HCT116 (cell line): ENCODE data around the gene GOLGA2. TPM values are rescaled to one million over a fixed set of nuclear protein-coding genes. Genes with fewer than 3 reads are reported as not detected.
"Not testable (repeated sequence)": the region's sequence is repeated elsewhere in the genome, so short reads cannot be mapped to it uniquely, and the experiment has no call there.

Experiments used
- ATAC-seq: fragments of 200-7000 bp; cut with Tn5 transposase; 2 replicates; pipeline ENCODE4 v1.9.1; 2020; ENCODE audit warnings: mild to moderate bottlenecking, moderate library complexity
- BruUV-seq: library from RNA; stranded (reverse); fragments of 400-500 nt; replicated peaks from 2 replicates; lab custom pipeline; 2021; lab: Mats Ljungman, UMichigan
- CTCF ChIA-PET: fragments of 300-600 bp; sonication (Branson Sonifier 250); formaldehyde crosslinking; loops from one replicate; lab custom pipeline; 2021; ENCODE audit warnings: antibody characterized with exemption; lab: Charles Lee
- POLR2A ChIA-PET: fragments of 300-600, 350-600 bp; sonication (Branson Sonifier 250); formaldehyde crosslinking; loops from one replicate; lab custom pipeline; 2021; ENCODE audit warnings: antibody characterized with exemption; lab: Charles Lee
- RAD21 ChIA-PET, 2 experiments: fragments of 300-600 bp; sonication (Branson Sonifier 250); formaldehyde crosslinking; loops; one replicate each; lab custom pipeline; 2023; ENCODE audit warnings: low total read pairs in 2 of 2; ENCODE audit not compliant: uncharacterized antibody in 2 of 2, unreplicated experiment in 2 of 2, low non-redundant PET in 1 of 2; lab: Charles Lee
- DNase-seq: peaks from one replicate; pipeline ENCODE4 v3.0.0-alpha.2; 2010; ENCODE audit warnings: low read depth, low spot score
- H2AFZ ChIP-seq: fragments of 200-600 bp; shearing (Covaris generic), sonication (generic); 2 replicates; pipeline ENCODE4 v1.6.1; 2017; ENCODE audit warnings: low read depth, mixed run types, mixed read lengths, antibody characterized with exemption, low read length; ENCODE audit not compliant: poor library complexity, severe bottlenecking
- H3K27ac ChIP-seq: 2 replicates; pipeline ENCODE4 v1.5.1; 2012; ENCODE audit warnings: low read depth, low read length
- H3K27me3 ChIP-seq: fragments of 200-600 bp; sonication (generic); 2 replicates; pipeline ENCODE4 v1.6.1; 2016; ENCODE audit warnings: mixed run types, low read length, mixed read lengths; ENCODE audit not compliant: insufficient read depth
- H3K36me3 ChIP-seq, 2 experiments: fragments of 200-500 bp in 1 of 2; fragments of 200-600 bp in 1 of 2; sonication (Bioruptor generic) in 1 of 2; sonication (generic) in 1 of 2; 2 replicates each; pipeline versions ENCODE4 v1.5.1 to v1.6.1; 2014 to 2016; ENCODE audit warnings: low read length in 2 of 2, inconsistent platforms in 1 of 2, mixed read lengths in 1 of 2, mixed run types in 1 of 2; ENCODE audit not compliant: insufficient read depth in 2 of 2, control insufficient read depth in 1 of 2
- H3K4me1 ChIP-seq, 2 experiments: fragments of 200-600 bp in 1 of 2; sonication (generic) in 1 of 2; 2 replicates each; pipeline versions ENCODE4 v1.5.1 to v1.6.1; 2012 to 2017; ENCODE audit warnings: low read length in 2 of 2, inconsistent platforms in 1 of 2, mild to moderate bottlenecking in 1 of 2, mixed read lengths in 1 of 2, mixed run types in 1 of 2, moderate library complexity in 1 of 2; ENCODE audit not compliant: insufficient read depth in 2 of 2, control insufficient read depth in 1 of 2
- H3K4me2 ChIP-seq: fragments of 200-600 bp; sonication (generic); 2 replicates; pipeline ENCODE4 v1.6.1; 2017; ENCODE audit warnings: mixed run types, low read length, mixed read lengths
- H3K4me3 ChIP-seq, 2 experiments: fragments of 200-600 bp in 1 of 2; sonication (generic) in 1 of 2; replicated peaks in 1 of 2; 2 replicates each; pipeline ENCODE4 v1.5.1; 2011 to 2016; ENCODE audit warnings: low read length in 2 of 2, control low read depth in 1 of 2, low read depth in 1 of 2, mild to moderate bottlenecking in 1 of 2, mixed read lengths in 1 of 2, mixed run types in 1 of 2
- H3K79me2 ChIP-seq: fragments of 200-600 bp; sonication (generic); 2 replicates; pipeline ENCODE4 v1.6.1; 2017; ENCODE audit warnings: mild to moderate bottlenecking, mixed run types, low read length, moderate library complexity, mixed read lengths; ENCODE audit not compliant: insufficient read depth
- H3K9ac ChIP-seq: fragments of 200-600 bp; sonication (generic); 2 replicates; pipeline ENCODE4 v1.6.1; 2016; ENCODE audit warnings: low read length, mixed read lengths
- H3K9me2 ChIP-seq: fragments of 200-600 bp; sonication (generic), shearing (Covaris generic); 2 replicates; pipeline ENCODE4 v1.6.1; 2017; ENCODE audit warnings: mixed run types, mild to moderate bottlenecking, moderate library complexity; ENCODE audit not compliant: insufficient read depth
- H3K9me3 ChIP-seq, 2 experiments: fragments of 200-500 bp in 1 of 2; fragments of 200-600 bp in 1 of 2; sonication (Bioruptor generic) in 1 of 2; sonication (generic) in 1 of 2; 2 replicates each; pipeline ENCODE4 v1.6.1; 2014 to 2017; ENCODE audit warnings: low read length in 2 of 2, mixed read lengths in 2 of 2, inconsistent platforms in 1 of 2, low read depth in 1 of 2, mild to moderate bottlenecking in 1 of 2, mixed run types in 1 of 2, moderate library complexity in 1 of 2; ENCODE audit not compliant: control insufficient read depth in 1 of 2, insufficient read depth in 1 of 2
- H4K20me1 ChIP-seq: fragments of 200-600 bp; sonication (generic), shearing (Covaris generic); 2 replicates; pipeline ENCODE4 v1.6.1; 2017; ENCODE audit warnings: mixed run types, mild to moderate bottlenecking, moderate library complexity; ENCODE audit not compliant: insufficient read depth
- CBX3 ChIP-seq: IDR thresholded peaks from 2 replicates; pipeline ENCODE4 v1.6.1; 2012; ENCODE audit warnings: low read depth
- SP1 ChIP-seq: IDR thresholded peaks from 2 replicates; pipeline ENCODE4 v1.6.1; 2012; ENCODE audit warnings: low read depth
- YY1 ChIP-seq: IDR thresholded peaks from 2 replicates; pipeline ENCODE4 v1.6.1; 2011; ENCODE audit warnings: low read length, low read depth, moderate library complexity, mild to moderate bottlenecking; ENCODE audit not compliant: insufficient replicate concordance; ENCODE audit errors: extremely low read depth
- intact Hi-C: fragments of 100-400 bp; cut with micrococcal nuclease; formaldehyde crosslinking; loops from 2 replicates; pipeline ENCODE4 v1.10.0; 2022
- total RNA-seq: library from RNA; stranded (reverse); gene quantifications from one replicate; pipeline ENCODE4 v1.2.1, GENCODE V29; 2021; ENCODE audit not compliant: unreplicated experiment

GOLGA2 gene
- total RNA-seq, 1 experiment from 2014 or later = 67.0 TPM

GRCh38 chr9:128280084-128280622, 4.3 kb upstream of the GOLGA2 start:
- RAD21 ChIA-PET = no interaction called here
- Histone ChIP-seq H3K4me2 (no peak overlapping the region), H3K4me3 (no peak overlapping the region), H2AFZ (no peak overlapping the region), H3K4me1 (peaks cover 0 to 6% of the 10 kb centered on the region in 2 experiments; a peak in 2 of 4 replicates), H3K27me3 (no peaks in the 10 kb centered on the region), H3K36me3 (no peaks in the 10 kb centered on the region), H3K9ac (no peak overlapping the region), H3K9me3 (no peaks in the 10 kb centered on the region), H3K79me2 (peaks cover 9% of the 10 kb centered on the region), H3K27ac (no peak overlapping the region), H4K20me1 (no peaks in the 10 kb centered on the region), H3K9me2 (no peaks in the 10 kb centered on the region)
- BruUV-seq = no TSS peak
- intact Hi-C loops = no loop called here
- CTCF ChIA-PET = no interaction called here
- DNase-seq = no peak
- no peak for ATAC-seq
- POLR2A ChIA-PET = interaction anchor here (0.7 kb wide), 1 partner anchor 141 kb away, joined by 5 read pairs; the partner anchor contains the start of gene CERCAM
- TF ChIP-seq YY1 (no peak), SP1 (no peak), CBX3 (no peak)
- TF ChIP-seq, all 23 proteins: peak for 0

- intact Hi-C loops, H3K9me3 ChIP-seq: not testable (repeated sequence)
Observed at GRCh38 chr9:128279088-128280073, 3.6 kb upstream of the GOLGA2 start.

More at GRCh38 chr9:128279088-128280073, 3.6 kb upstream of the GOLGA2 start:
- H3K9me2 ChIP-seq, DNase-seq, H3K4me2 ChIP-seq, POLR2A ChIA-PET, H3K9ac ChIP-seq, H3K27ac ChIP-seq, H3K27me3 ChIP-seq, H4K20me1 ChIP-seq, H2AFZ ChIP-seq, BruUV-seq, ATAC-seq, H3K4me3 ChIP-seq, H3K36me3 ChIP-seq, RAD21 ChIA-PET, CTCF ChIA-PET: not testable (repeated sequence)
- H3K79me2 ChIP-seq = peaks cover 16% of the 10 kb centered on the region
- peaks cover 4 to 14% of the 10 kb centered on the region in 2 experiments; a peak in 3 of 4 replicates for H3K4me1 ChIP-seq
